B cell (primary cell): ENCODE data around the gene CFTR. TPM values are rescaled to one million over a fixed set of nuclear protein-coding genes. Genes with fewer than 3 reads are reported as not detected.

Source experiments
- ATAC-seq: fragments of 200-7000 bp; cut with Tn5 transposase; one replicate; pipeline ENCODE4 v1.10.0; 2021; ENCODE audit warnings: low read depth, mild to moderate bottlenecking, moderate number of reproducible peaks, moderate library complexity
- CTCF ChIA-PET: fragments of 350-600 bp; sonication (Branson Sonifier 250); formaldehyde crosslinking; loops from one replicate; lab custom pipeline; 2021; ENCODE audit warnings: antibody characterized with exemption, inconsistent platforms; lab: Charles Lee
- POLR2A ChIA-PET: fragments of 350-600 bp; sonication (Branson Sonifier 250); formaldehyde crosslinking; loops from one replicate; lab custom pipeline; 2021; ENCODE audit warnings: antibody characterized with exemption; lab: Charles Lee
- DNase-seq: peaks from one replicate; pipeline ENCODE4 v3.0.0; 2013
- H2AFZ ChIP-seq: 2 replicates; pipeline ENCODE4 v1.6.1; 2012; ENCODE audit warnings: mild to moderate bottlenecking, low read depth, low read length; ENCODE audit not compliant: insufficient read depth, poor library complexity, severe bottlenecking
- H3K27ac ChIP-seq, 2 donors: 1 replicate in 1 of 2; 2 replicates in 1 of 2; pipeline ENCODE4 v1.5.1; 2012 to 2013; ENCODE audit warnings: low read length in 2 of 2, mild to moderate bottlenecking in 2 of 2, moderate library complexity in 1 of 2
- H3K27me3 ChIP-seq, 4 experiments: fragments of 200-600 bp in 1 of 4; sonication (generic) in 1 of 4; replicated peaks in 1 of 4; 1 replicate in 2 of 4; 2 replicates in 2 of 4; pipeline versions ENCODE4 v1.6.1 to v1.7.0; 2013 to 2016; ENCODE audit warnings: low read length in 3 of 4, mild to moderate bottlenecking in 2 of 4, mixed read lengths in 1 of 4, moderate library complexity in 1 of 4; ENCODE audit not compliant: insufficient read depth in 4 of 4, control insufficient read depth in 3 of 4; ENCODE audit errors: control extremely low read depth in 1 of 4
- H3K36me3 ChIP-seq, 2 experiments: replicated peaks in 1 of 2; 1 replicate in 1 of 2; 2 replicates in 1 of 2; pipeline versions ENCODE4 v1.6.1 to v1.7.1; 2013; ENCODE audit warnings: low read length in 1 of 2; ENCODE audit not compliant: insufficient read depth in 2 of 2, control insufficient read depth in 1 of 2; ENCODE audit errors: control extremely low read depth in 1 of 2, extremely low read depth in 1 of 2
- H3K4me1 ChIP-seq, 2 donors: fragments of 200-600 bp in 1 of 2; sonication (generic) in 1 of 2; 1 replicate in 1 of 2; 2 replicates in 1 of 2; pipeline versions ENCODE4 v1.5.1 to v1.6.1; 2013 to 2017; ENCODE audit warnings: low read length in 2 of 2; ENCODE audit not compliant: control insufficient read depth in 2 of 2, insufficient read depth in 2 of 2
- H3K4me2 ChIP-seq: replicated peaks from 2 replicates; pipeline ENCODE3; 2012; ENCODE audit warnings: mild to moderate bottlenecking, low read depth, low read length; ENCODE audit not compliant: poor library complexity, severe bottlenecking
- H3K4me3 ChIP-seq, 5 experiments: fragments of 200-600 bp in 1 of 5; sonication (generic) in 1 of 5; 1 replicate in 3 of 5; 2 replicates in 2 of 5; pipeline versions ENCODE4 v1.5.1 to v1.7.0; 2011 to 2016; ENCODE audit warnings: low read length in 4 of 5, mild to moderate bottlenecking in 4 of 5, low read depth in 2 of 5, control low read depth in 1 of 5, moderate library complexity in 1 of 5; ENCODE audit not compliant: insufficient read depth in 1 of 5; ENCODE audit errors: control extremely low read depth in 1 of 5, extremely low read depth in 1 of 5
- H3K79me2 ChIP-seq: fragments of 200-600 bp; sonication (generic); one replicate; pipeline ENCODE4 v1.6.0; 2016; ENCODE audit warnings: low read length; ENCODE audit not compliant: control insufficient read depth, insufficient read depth
- H3K9ac ChIP-seq: fragments of 200-600 bp; sonication (generic); 2 replicates; pipeline ENCODE4 v1.6.1; 2017; ENCODE audit warnings: mild to moderate bottlenecking, low read length, moderate library complexity
- H3K9me3 ChIP-seq, 3 donors: one replicate each; pipeline versions ENCODE4 v1.6.1 to v1.7.1; 2013; ENCODE audit warnings: low read length in 2 of 3; ENCODE audit not compliant: control insufficient read depth in 2 of 3, insufficient read depth in 1 of 3; ENCODE audit errors: control extremely low read depth in 1 of 3
- H4K20me1 ChIP-seq: 2 replicates; pipeline ENCODE4 v1.6.0; 2012; ENCODE audit warnings: mild to moderate bottlenecking, low read length; ENCODE audit not compliant: insufficient read depth, control insufficient read depth, poor library complexity, severe bottlenecking
- H3K27ac Mint-ChIP-seq: one replicate; pipeline ENCODE4 v1.8.0; 2021; ENCODE audit warnings: mixed read lengths
- H3K27me3 Mint-ChIP-seq: one replicate; pipeline ENCODE4 v1.8.0; 2021; ENCODE audit warnings: mixed read lengths
- H3K4me1 Mint-ChIP-seq: one replicate; pipeline ENCODE4 v1.8.0; 2021; ENCODE audit warnings: mixed read lengths
- H3K4me3 Mint-ChIP-seq: one replicate; pipeline ENCODE4 v1.8.0; 2021; ENCODE audit warnings: mixed read lengths
- H3K9me3 Mint-ChIP-seq: one replicate; pipeline ENCODE4 v1.8.0; 2022; ENCODE audit warnings: mixed read lengths; ENCODE audit not compliant: insufficient read depth
- EZH2 ChIP-seq: IDR thresholded peaks from 2 replicates; pipeline ENCODE4 v1.6.1; 2012; ENCODE audit warnings: borderline replicate concordance, low read depth, mild to moderate bottlenecking, moderate library complexity, low read length; ENCODE audit not compliant: insufficient read depth, poor library complexity, severe bottlenecking
- WGBS: methylation state at CpG from one replicate; pipeline ENCODE4 v1.1.5; 2013; ENCODE audit warnings: missing lambda C conversion rate; ENCODE audit not compliant: insufficient coverage; 5-methylcytosine and 5-hydroxymethylcytosine counted together
- intact Hi-C: fragments of 100-400 bp; cut with micrococcal nuclease; formaldehyde crosslinking; loops from one replicate; pipeline ENCODE4 v1.10.0; 2022
- polyA plus RNA-seq: library from polyadenylated mRNA; depleted of rRNA; stranded (reverse); fragments of >200 nt; gene quantifications from 2 replicates; pipeline ENCODE4 v1.2.3, GENCODE V29; 2012
- total RNA-seq, 2 donors: library from RNA; stranded (reverse); fragments of 120-200 nt in 1 of 2; gene quantifications; 1 replicate in 1 of 2; 2 replicates in 1 of 2; pipeline versions ENCODE4 v1.2.3 to v1.2.4, GENCODE V29; 2013 to 2022
- TF ChIP-seq, protein P1 (sequence below): fragments of 200-600 bp; IDR thresholded peaks from one replicate; pipeline ENCODE4 v1.8.0; 2022; ENCODE audit warnings: antibody characterized with exemption, mild to moderate bottlenecking

CFTR gene
- total and polyA plus RNA-seq, 2 donors (not counting 1 experiment from before 2014, with no cell fraction given) = not detected

DNA sequence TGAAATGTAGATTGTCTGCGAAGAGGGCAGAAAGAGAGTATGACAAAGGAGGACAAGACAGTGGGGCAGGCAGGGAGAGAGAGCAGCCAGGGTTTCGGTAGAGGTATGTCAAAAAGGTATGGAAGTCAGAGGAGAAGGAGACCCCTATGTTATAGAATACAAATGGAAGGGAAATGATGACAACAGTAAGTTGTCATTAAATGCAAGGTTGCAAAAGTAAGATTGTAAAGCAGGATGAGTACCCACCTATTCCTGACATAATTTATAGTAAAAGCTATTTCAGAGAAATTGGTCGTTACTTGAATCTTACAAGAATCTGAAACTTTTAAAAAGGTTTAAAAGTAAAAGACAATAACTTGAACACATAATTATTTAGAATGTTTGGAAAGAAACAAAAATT, 126.3 kb downstream of the CFTR start:
- Histone ChIP-seq H4K20me1 (no peaks in the 10 kb centered on the region), H3K9ac (no peak overlapping the region), H3K27ac (no peak overlapping the region), H2AFZ (no peak overlapping the region), H3K27me3 (no peaks in the 10 kb centered on the region), H3K4me2 (no peak overlapping the region), H3K4me3 (no peak overlapping the region), H3K79me2 (no peaks in the 10 kb centered on the region), H3K36me3 (no peaks in the 10 kb centered on the region), H3K4me1 (no peaks in the 10 kb centered on the region), H3K9me3 (no peaks in the 10 kb centered on the region)
- H3K27ac Mint-ChIP-seq = no peak overlapping the region
- H3K27me3 Mint-ChIP-seq = no peaks in the 10 kb centered on the region
- no peak overlapping the region for H3K4me3 Mint-ChIP-seq
- POLR2A ChIA-PET = no interaction called here
- ATAC-seq (no peak), DNase-seq (no peak)
- intact Hi-C loops = no loop called here
- CTCF ChIA-PET = no interaction called here
- no peaks in the 10 kb centered on the region for H3K4me1 Mint-ChIP-seq
- no peak for TF ChIP-seq EZH2
- TF ChIP-seq, protein P1, sequence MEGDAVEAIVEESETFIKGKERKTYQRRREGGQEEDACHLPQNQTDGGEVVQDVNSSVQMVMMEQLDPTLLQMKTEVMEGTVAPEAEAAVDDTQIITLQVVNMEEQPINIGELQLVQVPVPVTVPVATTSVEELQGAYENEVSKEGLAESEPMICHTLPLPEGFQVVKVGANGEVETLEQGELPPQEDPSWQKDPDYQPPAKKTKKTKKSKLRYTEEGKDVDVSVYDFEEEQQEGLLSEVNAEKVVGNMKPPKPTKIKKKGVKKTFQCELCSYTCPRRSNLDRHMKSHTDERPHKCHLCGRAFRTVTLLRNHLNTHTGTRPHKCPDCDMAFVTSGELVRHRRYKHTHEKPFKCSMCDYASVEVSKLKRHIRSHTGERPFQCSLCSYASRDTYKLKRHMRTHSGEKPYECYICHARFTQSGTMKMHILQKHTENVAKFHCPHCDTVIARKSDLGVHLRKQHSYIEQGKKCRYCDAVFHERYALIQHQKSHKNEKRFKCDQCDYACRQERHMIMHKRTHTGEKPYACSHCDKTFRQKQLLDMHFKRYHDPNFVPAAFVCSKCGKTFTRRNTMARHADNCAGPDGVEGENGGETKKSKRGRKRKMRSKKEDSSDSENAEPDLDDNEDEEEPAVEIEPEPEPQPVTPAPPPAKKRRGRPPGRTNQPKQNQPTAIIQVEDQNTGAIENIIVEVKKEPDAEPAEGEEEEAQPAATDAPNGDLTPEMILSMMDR = no peak
- WGBS = 96% methylated on average over 2 of the region's 3 CpGs
- no peaks in the 10 kb centered on the region for H3K9me3 Mint-ChIP-seq

DNA sequence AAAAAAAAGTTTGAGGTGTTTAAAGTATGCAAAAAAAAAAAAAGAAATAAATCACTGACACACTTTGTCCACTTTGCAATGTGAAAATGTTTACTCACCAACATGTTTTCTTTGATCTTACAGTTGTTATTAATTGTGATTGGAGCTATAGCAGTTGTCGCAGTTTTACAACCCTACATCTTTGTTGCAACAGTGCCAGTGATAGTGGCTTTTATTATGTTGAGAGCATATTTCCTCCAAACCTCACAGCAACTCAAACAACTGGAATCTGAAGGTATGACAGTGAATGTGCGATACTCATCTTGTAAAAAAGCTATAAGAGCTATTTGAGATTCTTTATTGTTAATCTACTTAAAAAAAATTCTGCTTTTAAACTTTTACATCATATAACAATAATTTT, 130.6 kb downstream of the CFTR start:
- no peak for ATAC-seq

More for the DNA sequence above, 130.6 kb downstream of the CFTR start:
- H3K9me3 ChIP-seq = no peaks in the 10 kb centered on the region
- no peak overlapping the region for H3K4me3 ChIP-seq
- TF ChIP-seq, protein P1 = no peak
- no peak for TF ChIP-seq EZH2
- Mint-ChIP-seq H3K4me1 (no peaks in the 10 kb centered on the region), H3K27ac (no peak overlapping the region), H3K4me3 (no peak overlapping the region), H3K9me3 (no peaks in the 10 kb centered on the region), H3K27me3 (no peaks in the 10 kb centered on the region)
- H3K27me3 ChIP-seq = no peaks in the 10 kb centered on the region
- no peak overlapping the region for H2AFZ ChIP-seq
- no peaks in the 10 kb centered on the region for H4K20me1 ChIP-seq
- H3K9ac ChIP-seq = no peak overlapping the region
- no peaks in the 10 kb centered on the region for H3K4me1 ChIP-seq
- no peaks in the 10 kb centered on the region for H3K36me3 ChIP-seq
- no peaks in the 10 kb centered on the region for H3K79me2 ChIP-seq
- no peak for DNase-seq
- intact Hi-C loops = no loop called here
- ChIA-PET POLR2A (no interaction called here), CTCF (no interaction called here)
- H3K27ac ChIP-seq = no peak overlapping the region
- WGBS = no CpG with 5 or more reads among the region's 2 CpGs
- no peak overlapping the region for H3K4me2 ChIP-seq
